Prostate gland (tissue), 2 donors: ENCODE measurements around the gene PRDM16. TPM values are rescaled to one million over a fixed set of nuclear protein-coding genes. Genes with fewer than 3 reads are reported as not detected.

Experiments
- DNase-seq: peaks from one replicate; pipeline ENCODE4 v3.0.0-alpha.2; 2019; ENCODE audit warnings: low spot score
- H3K27ac ChIP-seq, 2 donors: fragments of 200-600 bp; sonication (generic); 2 replicates each; pipeline ENCODE4 v1.5.1; 2017 to 2019
- H3K27me3 ChIP-seq: fragments of 200-600 bp; sonication (generic); replicated peaks from 2 replicates; pipeline ENCODE4 v1.5.1; 2019; ENCODE audit not compliant: insufficient read depth
- H3K36me3 ChIP-seq, 2 donors: fragments of 200-600 bp; sonication (generic); 1 replicate in 1 of 2; 2 replicates in 1 of 2; pipeline versions ENCODE4 v1.5.1 to v1.8.1; 2017 to 2019
- H3K4me1 ChIP-seq: fragments of 200-600 bp; sonication (generic); replicated peaks from 2 replicates; pipeline ENCODE4 v1.5.1; 2019
- H3K4me3 ChIP-seq, 2 donors: fragments of 200-600 bp; sonication (generic); 2 replicates each; pipeline ENCODE4 v1.5.1; 2017 to 2019
- H3K9me3 ChIP-seq: fragments of 200-600 bp; sonication (generic); 2 replicates; pipeline ENCODE4 v1.5.1; 2017
- POLR2A ChIP-seq: fragments of 450-650 bp; IDR thresholded peaks from one replicate; pipeline ENCODE4 v1.6.1; 2016; ENCODE audit warnings: antibody characterized with exemption, mild to moderate bottlenecking
- POLR2AphosphoS5 ChIP-seq: sonication (generic); formaldehyde crosslinking; IDR thresholded peaks from one replicate; pipeline ENCODE4 v1.6.1; 2017; ENCODE audit warnings: antibody characterized with exemption
- WGBS: methylation state at CpG from one replicate; pipeline ENCODE4 v1.1.5; 2018; 5-methylcytosine and 5-hydroxymethylcytosine counted together
- intact Hi-C: fragments of 100-400 bp; cut with DNase I; formaldehyde crosslinking; loops from one replicate; pipeline ENCODE4 v1.14.2; 2022
- total RNA-seq, 2 donors: library from RNA; depleted of rRNA; stranded (reverse); fragments of >200 nt; gene quantifications; one replicate each; pipeline ENCODE4 v1.1.0, GENCODE V29; 2016
- TF ChIP-seq, protein P1 (sequence below), 4 experiments: fragments of 200-600 bp in 2 of 4; fragments of 450-650 bp in 2 of 4; sonication (generic) in 2 of 4; IDR thresholded peaks; 1 replicate in 3 of 4; 2 replicates in 1 of 4; pipeline ENCODE4 v1.5.1; 2016 to 2019; ENCODE audit warnings: antibody characterized with exemption in 4 of 4, mild to moderate bottlenecking in 2 of 4, moderate library complexity in 2 of 4

The PRDM16 gene
- total RNA-seq, 2 donors from 2014 or later, result 0.23 to 6.5 TPM

DNA sequence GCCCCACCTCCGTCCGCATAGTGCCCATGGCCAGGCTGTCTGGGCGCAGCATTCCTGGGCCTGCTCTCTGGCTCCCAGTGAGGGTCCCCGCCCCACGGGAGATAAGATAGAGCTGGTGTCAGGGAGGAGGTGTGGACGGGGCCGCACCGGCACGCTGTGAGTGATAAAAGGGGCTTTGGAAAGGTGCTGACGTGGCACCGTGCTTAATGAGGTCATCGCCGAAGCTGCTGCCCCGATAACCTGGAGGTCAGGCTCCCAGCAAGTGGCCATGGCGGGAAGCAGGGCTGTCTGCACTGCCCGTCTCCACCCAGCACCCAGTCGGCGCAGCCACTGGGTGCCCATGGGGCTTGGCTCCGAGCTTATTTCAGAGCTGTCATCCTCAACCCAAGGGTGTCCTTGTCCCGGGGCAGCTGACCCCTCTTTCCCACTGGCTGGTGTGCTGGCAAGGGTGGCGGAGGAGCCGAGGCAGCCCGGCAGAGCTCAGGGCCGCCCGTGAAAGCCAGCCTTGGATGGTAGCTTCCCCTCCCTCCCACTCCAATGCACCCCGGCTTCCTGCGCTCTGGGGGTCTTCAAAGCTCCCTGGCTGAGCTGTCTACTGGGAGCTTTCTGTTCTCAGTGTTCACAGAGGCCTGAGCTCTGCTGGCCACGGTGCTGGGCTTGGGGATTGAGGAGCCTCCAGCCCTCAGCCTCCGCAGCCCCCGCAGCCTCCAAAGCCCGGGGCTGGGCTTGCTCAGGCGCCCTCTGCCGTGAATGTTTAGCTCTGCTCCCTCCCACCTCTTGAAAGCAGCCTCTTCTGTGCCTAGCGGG is 280.4 kb downstream of the PRDM16 start:
- 58% methylated on average over 34 of the region's 34 CpGs for WGBS
- no peak overlapping the region for H3K27ac ChIP-seq
- peaks cover 11% of the 10 kb centered on the region for H3K4me1 ChIP-seq
- TF ChIP-seq, protein P1, sequence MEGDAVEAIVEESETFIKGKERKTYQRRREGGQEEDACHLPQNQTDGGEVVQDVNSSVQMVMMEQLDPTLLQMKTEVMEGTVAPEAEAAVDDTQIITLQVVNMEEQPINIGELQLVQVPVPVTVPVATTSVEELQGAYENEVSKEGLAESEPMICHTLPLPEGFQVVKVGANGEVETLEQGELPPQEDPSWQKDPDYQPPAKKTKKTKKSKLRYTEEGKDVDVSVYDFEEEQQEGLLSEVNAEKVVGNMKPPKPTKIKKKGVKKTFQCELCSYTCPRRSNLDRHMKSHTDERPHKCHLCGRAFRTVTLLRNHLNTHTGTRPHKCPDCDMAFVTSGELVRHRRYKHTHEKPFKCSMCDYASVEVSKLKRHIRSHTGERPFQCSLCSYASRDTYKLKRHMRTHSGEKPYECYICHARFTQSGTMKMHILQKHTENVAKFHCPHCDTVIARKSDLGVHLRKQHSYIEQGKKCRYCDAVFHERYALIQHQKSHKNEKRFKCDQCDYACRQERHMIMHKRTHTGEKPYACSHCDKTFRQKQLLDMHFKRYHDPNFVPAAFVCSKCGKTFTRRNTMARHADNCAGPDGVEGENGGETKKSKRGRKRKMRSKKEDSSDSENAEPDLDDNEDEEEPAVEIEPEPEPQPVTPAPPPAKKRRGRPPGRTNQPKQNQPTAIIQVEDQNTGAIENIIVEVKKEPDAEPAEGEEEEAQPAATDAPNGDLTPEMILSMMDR (IDR thresholded peaks at IDR 0.05), result no peak
- TF ChIP-seq POLR2AphosphoS5 (no peak), POLR2A (no peak)
- intact Hi-C loops, result no loop called here
- DNase-seq, result no peak
- no peak overlapping the region for H3K4me3 ChIP-seq
- peaks cover 9% of the 10 kb centered on the region for H3K27me3 ChIP-seq
- no peaks in the 10 kb centered on the region for H3K36me3 ChIP-seq
- no peaks in the 10 kb centered on the region for H3K9me3 ChIP-seq

DNA sequence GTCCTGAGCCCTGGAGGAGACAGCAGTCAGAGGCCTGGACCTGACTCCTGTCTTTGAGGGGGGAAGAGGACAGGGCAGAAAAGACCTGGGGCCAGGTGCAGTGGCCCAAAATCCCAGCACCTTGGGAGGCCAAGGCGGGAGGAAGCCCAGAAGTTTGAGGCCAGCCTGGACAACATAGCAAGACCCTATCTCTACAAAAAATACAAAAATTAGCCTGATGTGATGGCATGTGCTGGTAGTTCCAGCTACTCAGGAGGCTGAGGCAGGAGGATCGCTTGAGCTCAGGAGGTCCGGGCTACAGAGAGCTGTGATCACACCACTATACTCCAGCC is 280.9 kb downstream of the PRDM16 start:
- no peak overlapping the region for H3K4me3 ChIP-seq
- H3K9me3 ChIP-seq, result no peaks in the 10 kb centered on the region
- TF ChIP-seq, protein P1 (IDR thresholded peaks at IDR 0.05), result no peak
- TF ChIP-seq POLR2AphosphoS5, result no peak
- TF ChIP-seq POLR2A, result no peak
- H3K4me1 ChIP-seq, result peaks cover 11% of the 10 kb centered on the region
- H3K36me3 ChIP-seq, result no peaks in the 10 kb centered on the region
- H3K27ac ChIP-seq, result no peak overlapping the region
- intact Hi-C loops, result loop anchor here (5.0 kb wide), 1 partner anchor 52 kb away; no protein-coding TSS in a partner anchor
- no peak for DNase-seq
- 93% methylated on average over 3 of the region's 3 CpGs for whole genome bisulfite sequencing
- H3K27me3 ChIP-seq, result peaks cover 9% of the 10 kb centered on the region

DNA sequence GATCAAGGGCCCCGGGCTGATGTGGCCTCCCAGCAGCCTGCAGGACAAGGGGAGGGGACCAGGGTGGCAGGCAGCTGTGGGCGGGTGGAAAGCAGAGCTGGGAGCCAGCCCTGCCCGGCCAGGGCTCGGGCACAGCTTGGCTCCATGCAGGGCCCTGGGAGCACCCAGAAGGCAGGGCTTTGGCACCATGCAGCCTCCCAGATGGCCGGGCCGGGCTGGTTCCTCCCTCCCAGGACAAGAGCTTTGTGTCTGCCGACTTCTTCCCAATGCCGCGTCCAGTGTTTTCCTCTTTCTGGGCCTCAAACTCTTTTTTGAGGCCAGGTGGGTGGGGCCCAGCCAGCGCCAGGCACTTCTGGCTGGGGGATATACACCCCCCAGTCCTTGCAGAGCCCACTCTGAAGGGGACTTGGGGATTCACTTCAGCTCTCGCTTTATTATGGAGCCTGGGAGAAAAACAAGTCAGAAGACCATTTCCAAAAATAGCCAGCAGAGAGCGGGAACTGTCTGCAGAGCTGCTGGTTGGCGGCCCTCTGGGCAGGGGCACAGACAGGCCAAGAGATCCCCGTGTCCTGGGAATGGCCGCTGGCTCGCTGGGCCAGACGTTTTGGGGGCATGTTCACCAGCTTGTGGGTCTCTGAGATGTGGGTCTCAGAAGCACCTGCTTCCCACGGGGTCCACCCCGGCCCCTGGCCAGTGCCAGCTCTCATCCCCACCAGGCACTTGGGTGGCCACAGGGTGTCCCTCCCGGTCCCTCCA is 281.7 kb downstream of the PRDM16 start:
- Histone ChIP-seq H3K4me1 (peaks cover 11% of the 10 kb centered on the region), H3K36me3 (no peaks in the 10 kb centered on the region), H3K27ac (peak overlapping the region in 1 of 2 donors; percentile 47), H3K4me3 (no peak overlapping the region), H3K9me3 (no peaks in the 10 kb centered on the region), H3K27me3 (peaks cover 9% of the 10 kb centered on the region)
- WGBS, result 34% methylated on average over 20 of the region's 20 CpGs
- DNase-seq, result no peak
- intact Hi-C loops, result loop anchor here (5.0 kb wide), 1 partner anchor 52 kb away; no protein-coding TSS in a partner anchor
- TF ChIP-seq, protein P1 (IDR thresholded peaks at IDR 0.05), result peak in 1 of 4 experiments; percentile 22
- TF ChIP-seq POLR2A, result no peak

DNA sequence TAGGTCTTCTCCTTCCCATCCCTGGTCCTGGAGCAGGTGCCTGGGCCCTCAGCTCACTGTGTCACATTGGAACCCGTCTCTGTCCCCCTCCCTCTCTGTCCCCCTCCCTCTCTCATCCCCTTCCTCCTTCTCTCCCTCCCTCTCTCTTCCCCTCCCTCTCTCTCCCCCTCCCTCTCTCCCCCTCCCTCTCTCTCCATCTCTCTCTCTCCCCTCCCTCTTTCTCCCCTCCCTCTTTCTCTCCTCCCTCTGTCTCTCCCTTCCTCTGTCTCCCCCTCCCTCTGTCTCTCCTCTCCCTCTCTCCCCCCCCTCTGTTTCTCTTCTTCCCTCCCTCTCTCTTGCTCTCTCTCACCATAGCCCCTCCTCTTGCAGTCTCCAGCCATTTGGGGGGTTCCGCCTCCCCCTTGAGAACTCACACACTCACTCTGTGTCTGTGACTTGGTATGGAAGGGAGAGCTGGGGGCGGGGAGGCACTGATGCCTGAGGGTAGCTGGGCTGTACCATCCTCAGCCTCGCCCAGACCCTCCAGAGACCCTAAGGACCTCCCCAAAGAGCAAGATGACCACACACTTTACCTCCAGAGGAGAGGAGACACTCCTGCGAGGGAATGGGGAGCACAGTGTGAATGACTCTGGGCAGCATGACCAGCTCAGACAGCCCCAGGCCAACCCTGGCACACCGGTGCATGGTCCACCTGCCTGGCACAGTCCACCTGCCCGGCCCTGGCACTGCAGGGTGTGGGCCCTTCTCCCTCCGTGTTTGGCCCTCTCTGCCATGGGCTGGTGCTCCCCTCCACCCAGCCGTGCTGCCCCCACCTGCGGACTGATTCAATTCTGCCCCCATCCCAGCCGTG is 282.7 kb downstream of the PRDM16 start:
- TF ChIP-seq, protein P1 (IDR thresholded peaks at IDR 0.05), result no peak
- TF ChIP-seq POLR2AphosphoS5 (no peak), POLR2A (no peak)
- Histone ChIP-seq H3K27ac (peak overlapping the region; percentile 59 to 77), H3K4me1 (peaks cover 11% of the 10 kb centered on the region), H3K36me3 (no peaks in the 10 kb centered on the region), H3K4me3 (no peak overlapping the region), H3K27me3 (peaks cover 9% of the 10 kb centered on the region), H3K9me3 (no peaks in the 10 kb centered on the region)
- 32% methylated on average over 11 of the region's 11 CpGs for WGBS
- DNase-seq, result no peak
- intact Hi-C loops, result loop anchor here (5.0 kb wide), 1 partner anchor 51 kb away; no protein-coding TSS in a partner anchor
